Adrenal gland (tissue), 12 donors: ENCODE data around the gene ANKRD11. TPM values are rescaled to one million over a fixed set of nuclear protein-coding genes. Genes with fewer than 3 reads are reported as not detected.
A peak's percentile ranks its signal among the peaks of the same experiment; 100 is the strongest.

ENCODE experiments used
- DNase-seq, 7 donors: peaks; one replicate each; pipeline ENCODE4 v3.0.0-alpha.2; 2019 to 2020
- H3K27ac ChIP-seq, 5 donors: fragments of 200-600 bp; sonication (generic) in 4 of 5; 1 replicate in 3 of 5; 2 replicates in 2 of 5; pipeline versions ENCODE4 v1.5.1 to v1.8.0; 2016 to 2020; ENCODE audit warnings: mild to moderate bottlenecking in 1 of 5
- H3K27me3 ChIP-seq: fragments of 200-600 bp; 2 replicates; pipeline ENCODE4 v1.8.0; 2021
- H3K36me3 ChIP-seq, 2 donors: fragments of 200-600 bp; replicated peaks in 1 of 2; 1 replicate in 1 of 2; 2 replicates in 1 of 2; pipeline versions ENCODE4 v1.5.1 to v1.8.0; 2018 to 2022
- H3K4me1 ChIP-seq, 2 donors: fragments of 200-600 bp; replicated peaks in 1 of 2; 1 replicate in 1 of 2; 2 replicates in 1 of 2; pipeline versions ENCODE4 v1.5.1 to v1.8.0; 2018 to 2021
- H3K4me3 ChIP-seq, 4 donors: fragments of 200-600 bp; sonication (generic) in 3 of 4; one replicate each; pipeline ENCODE4 v1.5.1; 2016 to 2018
- H3K9me3 ChIP-seq, 3 donors: fragments of 200-600 bp; sonication (generic) in 1 of 3; replicated peaks in 1 of 3; 1 replicate in 2 of 3; 2 replicates in 1 of 3; pipeline versions ENCODE4 v1.5.1 to v1.8.0; 2016 to 2021
- CTCF ChIP-seq, 6 experiments: fragments of 450-650 bp in 4 of 6; fragments of 200-600 bp in 2 of 6; sonication (generic) in 1 of 6; IDR thresholded peaks; 1 replicate in 5 of 6; 2 replicates in 1 of 6; pipeline versions ENCODE4 v1.5.1 to v1.8.0; 2016 to 2021; ENCODE audit warnings: antibody characterized with exemption in 6 of 6, mild to moderate bottlenecking in 2 of 6, moderate library complexity in 1 of 6
- POLR2A ChIP-seq, 2 donors: fragments of 450-650 bp; IDR thresholded peaks; one replicate each; pipeline ENCODE4 v1.6.1; 2017; ENCODE audit warnings: antibody characterized with exemption in 2 of 2, mild to moderate bottlenecking in 2 of 2, moderate library complexity in 1 of 2
- WGBS, 4 donors: extraction: QIAGEN DNeasy Blood & Tissue Kit in 2 of 4; methylation state at CpG; one replicate each; pipeline versions ENCODE4 v1.1.5 to v1.1.7; 2013 to 2017; 5-methylcytosine and 5-hydroxymethylcytosine counted together
- intact Hi-C, 2 donors: fragments of 100-400 bp; cut with DNase I; formaldehyde crosslinking; loops; one replicate each; pipeline versions ENCODE4 v1.14.1 to v1.15.0; 2022 to 2023
- polyA plus RNA-seq, 3 donors: library from polyadenylated mRNA; stranded (reverse); fragments of 200-250 nt in 2 of 3; fragments of 350-450 nt in 1 of 3; fragmentation: Illumina TruSeq in 1 of 3; extraction: RNeasy Lipid Tissue Mini Kit (QIAGEN cat#74804) in 1 of 3; gene quantifications; one replicate each; pipeline ENCODE4 v1.2.3, GENCODE V29; 2013 to 2014
- total RNA-seq, 9 donors: library from RNA; depleted of rRNA in 4 of 9; stranded (reverse); fragments of >200 nt in 4 of 9; fragments of 120-200 nt in 1 of 9; fragmentation: NEBNext Ultra II Directional in 1 of 9; extraction: Animal tissue kit (Norgen Biotek cat#: 25700) in 1 of 9; gene quantifications; one replicate each; pipeline versions ENCODE4 v1.1.0 to v1.2.4, GENCODE V29; 2013 to 2023
- donor health status: healthy with polysubstance abuse.
- donor health status: Bipolar disorder and iron deficiency.
- donor health status: DM: yes; HTN: yes; CAD: no.
- donor health status: DM: no; HTN: no; CAD: no.
- donor health status: DM: no; HTN: no; CAD: no.
- donor health status: DM: yes; HTN: yes; CAD: no.

ANKRD11 gene
- total and polyA plus RNA-seq, 12 donors = 29.7 to 127 (median 80.1) TPM

- Histone ChIP-seq H3K9me3 (no peaks in the 10 kb centered on the region), H3K4me3 (no peak overlapping the region), H3K4me1 (peaks cover 24 to 77% of the 10 kb centered on the region in 2 donors), H3K27ac (no peak overlapping the region), H3K36me3 (no peaks in the 10 kb centered on the region), H3K27me3 (no peaks in the 10 kb centered on the region)
- WGBS, 4 donors = 50 to 65% (median 58%) methylated on average over 14 to 18 of the region's 18 CpGs
- intact Hi-C loops = no loop called here
- TF ChIP-seq CTCF (IDR thresholded peaks at IDR 0.05) (no peak), POLR2A (IDR thresholded peaks at IDR 0.05) (no peak)
- DNase-seq = no peak
Observed at GRCh38 chr16:89359264-89360147, 130.9 kb downstream of the ANKRD11 start.

- Histone ChIP-seq H3K27me3 (no peaks in the 10 kb centered on the region), H3K4me1 (peaks cover 28 to 77% of the 10 kb centered on the region in 2 donors), H3K4me3 (no peak overlapping the region), H3K9me3 (no peaks in the 10 kb centered on the region), H3K36me3 (no peaks in the 10 kb centered on the region), H3K27ac (peak overlapping the region in 2 of 5 donors; percentile 38 to 41)
- 73 to 80% (median 76%) methylated on average over 21 of the region's 21 CpGs for WGBS, 4 donors
- DNase-seq = no peak
- intact Hi-C loops = no loop called here
- TF ChIP-seq CTCF (IDR thresholded peaks at IDR 0.05) (no peak), POLR2A (IDR thresholded peaks at IDR 0.05) (no peak)
Observed at GRCh38 chr16:89358030-89359005, 132.0 kb downstream of the ANKRD11 start.

GRCh38 chr16:89357055-89357816 lies 133.1 kb downstream of the ANKRD11 start:
- 42 to 55% (median 44%) methylated on average over 15 to 17 of the region's 17 CpGs for WGBS, 4 donors
- Histone ChIP-seq H3K9me3 (no peaks in the 10 kb centered on the region), H3K27me3 (no peaks in the 10 kb centered on the region), H3K27ac (peak overlapping the region in 4 of 5 donors; percentile 38 to 44 (median 42)), H3K4me1 (peaks cover 28 to 83% of the 10 kb centered on the region in 2 donors), H3K36me3 (no peaks in the 10 kb centered on the region), H3K4me3 (no peak overlapping the region)
- intact Hi-C loops = no loop called here
- no peak for TF ChIP-seq POLR2A (IDR thresholded peaks at IDR 0.05)
- TF ChIP-seq CTCF (IDR thresholded peaks at IDR 0.05) = peak in 1 of 6 experiments; percentile 4
- peak in 5 of 7 donors; percentile 49 to 86 (median 59) for DNase-seq
